ENCODE results near the gene PRKD3.

Gene PRKD3

GRCh38 chr2:37343537-37344434 lies 19.2 kb upstream of the PRKD3 start:
- TF ChIP-seq CTCF (IDR thresholded peaks at IDR 0.05; ENCODE audit: low read depth, low read length): peak; percentile 46
- no peak for DNase-seq (ENCODE audit: extremely low read depth, low read depth)

- DNase-seq (ENCODE audit: extremely low read depth, low read depth): no peak
- TF ChIP-seq CTCF (IDR thresholded peaks at IDR 0.05; ENCODE audit: low read depth, low read length): no peak
Observed at GRCh38 chr2:37342591-37343220, 18.1 kb upstream of the PRKD3 start.

GRCh38 chr2:37340637-37341036 lies 16.0 kb upstream of the PRKD3 start:
- DNase-seq (ENCODE audit: extremely low read depth, low read depth): no peak
- no peak for TF ChIP-seq CTCF (IDR thresholded peaks at IDR 0.05; ENCODE audit: low read depth, low read length)

GRCh38 chr2:37338933-37339332 lies 14.3 kb upstream of the PRKD3 start:
- TF ChIP-seq CTCF (IDR thresholded peaks at IDR 0.05; ENCODE audit: low read depth, low read length): no peak
- DNase-seq (ENCODE audit: extremely low read depth, low read depth): no peak

GRCh38 chr2:37337620-37338280 lies 13.1 kb upstream of the PRKD3 start:
- TF ChIP-seq CTCF (IDR thresholded peaks at IDR 0.05; ENCODE audit: low read depth, low read length): no peak

GRCh38 chr2:37335604-37336003 lies 11.0 kb upstream of the PRKD3 start:
- DNase-seq (ENCODE audit: extremely low read depth, low read depth): no peak
- TF ChIP-seq CTCF (IDR thresholded peaks at IDR 0.05; ENCODE audit: low read depth, low read length): no peak

More at GRCh38 chr2:37337620-37338280, 13.1 kb upstream of the PRKD3 start:
- no peak for DNase-seq (ENCODE audit: extremely low read depth, low read depth)

DNA sequence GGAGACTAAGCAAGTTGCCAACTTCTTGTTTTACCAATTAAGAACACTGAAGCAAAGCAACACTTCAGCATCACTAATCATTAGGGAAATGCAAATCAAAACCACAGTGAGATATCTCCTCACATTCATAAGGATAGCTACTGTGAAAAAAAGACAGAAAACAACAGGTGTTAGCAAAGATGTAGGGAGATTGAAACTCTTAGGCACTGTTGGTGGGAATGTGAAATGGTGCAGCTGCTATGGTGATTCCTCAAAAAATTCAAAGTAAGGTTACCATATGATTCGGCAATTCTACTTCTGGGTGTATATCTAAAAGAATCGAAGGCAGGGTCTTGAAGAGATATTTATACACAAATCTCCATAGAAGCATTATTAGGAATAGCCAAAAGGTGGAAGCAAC lies 8.6 kb upstream of the PRKD3 start:
- no peak for TF ChIP-seq CTCF (IDR thresholded peaks at IDR 0.05; ENCODE audit: low read depth, low read length)
- no peak for DNase-seq (ENCODE audit: extremely low read depth, low read depth)
